Body of pancreas (tissue), 4 donors: ENCODE measurements around the gene TBL1XR1. TPM values are rescaled to one million over a fixed set of nuclear protein-coding genes. Genes with fewer than 3 reads are reported as not detected.

Source experiments
- ATAC-seq: fragments of 150-250 bp; one replicate; pipeline ENCODE4 v1.9.1; 2016
- DNase-seq, 4 donors: peaks; one replicate each; pipeline ENCODE4 v3.0.0-alpha.2; 2019
- H3K27ac ChIP-seq, 4 donors: fragments of 200-600 bp; sonication (generic); 1 replicate in 3 of 4; 2 replicates in 1 of 4; pipeline versions ENCODE4 v1.5.1 to v1.6.1; 2016 to 2019; ENCODE audit warnings: mild to moderate bottlenecking in 1 of 4, mixed read lengths in 1 of 4, moderate library complexity in 1 of 4
- H3K27me3 ChIP-seq, 2 donors: fragments of 200-600 bp; sonication (generic); one replicate each; pipeline ENCODE4 v1.6.0; 2016; ENCODE audit warnings: mild to moderate bottlenecking in 1 of 2
- H3K36me3 ChIP-seq, 2 donors: fragments of 200-600 bp; sonication (generic); replicated peaks in 1 of 2; 2 replicates each; pipeline ENCODE4 v1.5.1; 2016; ENCODE audit warnings: low read depth in 2 of 2; ENCODE audit not compliant: insufficient read depth in 1 of 2
- H3K4me1 ChIP-seq: fragments of 200-600 bp; sonication (generic); one replicate; pipeline ENCODE4 v1.6.0; 2016
- H3K4me3 ChIP-seq, 2 donors: fragments of 200-600 bp; sonication (generic); 1 replicate in 1 of 2; 2 replicates in 1 of 2; pipeline ENCODE4 v1.5.1; 2016 to 2019
- H3K9me3 ChIP-seq, 3 donors: fragments of 200-600 bp; sonication (generic); 1 replicate in 2 of 3; 2 replicates in 1 of 3; pipeline ENCODE4 v1.5.1; 2016
- POLR2A ChIP-seq, 3 donors: fragments of 450-650 bp; IDR thresholded peaks; one replicate each; pipeline ENCODE4 v1.6.1; 2016; ENCODE audit warnings: antibody characterized with exemption in 3 of 3, mild to moderate bottlenecking in 2 of 3
- WGBS, 2 donors: methylation state at CpG; one replicate each; pipeline ENCODE4 v1.1.5; 2017; 5-methylcytosine and 5-hydroxymethylcytosine counted together
- intact Hi-C: fragments of 100-400 bp; cut with DNase I; formaldehyde crosslinking; loops from one replicate; pipeline ENCODE4 v1.15.1; 2023
- total RNA-seq, 2 donors: library from RNA; depleted of rRNA; stranded (reverse); fragments of >200 nt; gene quantifications; one replicate each; pipeline ENCODE4 v1.1.0, GENCODE V29; 2016
- TF ChIP-seq, protein P1 (sequence below), 7 experiments: fragments of 450-650 bp in 4 of 7; fragments of 200-600 bp in 3 of 7; sonication (generic) in 3 of 7; IDR thresholded peaks; one replicate each; pipeline ENCODE4 v1.5.1; 2016 to 2019; ENCODE audit warnings: antibody characterized with exemption in 7 of 7

TBL1XR1 gene
- total RNA-seq, 2 donors from 2014 or later: 34.3 to 57.9 TPM

DNA sequence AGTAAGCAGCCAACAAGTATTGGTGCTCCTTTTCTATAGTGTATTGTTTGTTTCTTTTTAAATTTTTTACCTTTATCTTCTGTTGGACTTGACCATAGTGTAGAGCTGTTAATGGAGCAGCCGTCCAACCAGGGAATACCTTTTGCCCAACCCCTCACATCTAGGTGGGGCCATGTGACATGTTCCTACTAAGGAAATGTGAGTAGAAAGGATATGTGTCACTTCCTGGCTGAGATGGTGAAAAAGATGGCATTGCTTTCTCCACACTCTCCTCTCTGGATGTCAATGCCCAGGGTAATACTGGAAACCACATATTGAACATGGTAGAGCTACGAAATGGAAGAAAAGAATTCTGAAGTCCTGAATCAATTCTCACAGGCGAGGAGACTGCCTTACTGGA lies 218.8 kb downstream of the TBL1XR1 start:
- intact Hi-C loops: no loop called here
- Histone ChIP-seq H3K27ac (no peak overlapping the region), H3K4me3 (no peak overlapping the region), H3K4me1 (no peaks in the 10 kb centered on the region), H3K36me3 (no peaks in the 10 kb centered on the region), H3K9me3 (no peaks in the 10 kb centered on the region), H3K27me3 (no peaks in the 10 kb centered on the region)
- ATAC-seq (no peak), DNase-seq (no peak)
- TF ChIP-seq, protein P1, sequence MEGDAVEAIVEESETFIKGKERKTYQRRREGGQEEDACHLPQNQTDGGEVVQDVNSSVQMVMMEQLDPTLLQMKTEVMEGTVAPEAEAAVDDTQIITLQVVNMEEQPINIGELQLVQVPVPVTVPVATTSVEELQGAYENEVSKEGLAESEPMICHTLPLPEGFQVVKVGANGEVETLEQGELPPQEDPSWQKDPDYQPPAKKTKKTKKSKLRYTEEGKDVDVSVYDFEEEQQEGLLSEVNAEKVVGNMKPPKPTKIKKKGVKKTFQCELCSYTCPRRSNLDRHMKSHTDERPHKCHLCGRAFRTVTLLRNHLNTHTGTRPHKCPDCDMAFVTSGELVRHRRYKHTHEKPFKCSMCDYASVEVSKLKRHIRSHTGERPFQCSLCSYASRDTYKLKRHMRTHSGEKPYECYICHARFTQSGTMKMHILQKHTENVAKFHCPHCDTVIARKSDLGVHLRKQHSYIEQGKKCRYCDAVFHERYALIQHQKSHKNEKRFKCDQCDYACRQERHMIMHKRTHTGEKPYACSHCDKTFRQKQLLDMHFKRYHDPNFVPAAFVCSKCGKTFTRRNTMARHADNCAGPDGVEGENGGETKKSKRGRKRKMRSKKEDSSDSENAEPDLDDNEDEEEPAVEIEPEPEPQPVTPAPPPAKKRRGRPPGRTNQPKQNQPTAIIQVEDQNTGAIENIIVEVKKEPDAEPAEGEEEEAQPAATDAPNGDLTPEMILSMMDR (IDR thresholded peaks at IDR 0.05): no peak
- no peak for TF ChIP-seq POLR2A (IDR thresholded peaks at IDR 0.05)
- WGBS, 2 donors: 71 to 76% methylated on average over 3 of the region's 3 CpGs

DNA sequence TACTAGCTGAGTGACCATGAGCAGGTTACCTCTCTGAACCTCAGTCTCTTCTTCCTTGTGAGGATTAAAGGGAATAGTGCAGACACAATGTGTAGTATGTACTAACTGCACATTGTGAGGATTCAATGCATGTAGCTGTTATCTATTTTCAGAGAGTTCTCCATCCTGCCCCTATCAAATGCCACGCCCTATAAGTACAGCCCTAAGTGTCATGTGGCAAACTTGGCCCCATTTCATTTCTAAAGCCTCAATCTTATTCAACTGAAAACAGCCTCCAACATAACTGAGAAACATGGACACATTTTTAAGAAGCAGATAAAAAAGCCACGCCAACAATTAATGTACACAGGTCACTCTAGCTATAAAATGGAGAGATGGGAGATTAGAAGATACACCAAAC lies 220.0 kb downstream of the TBL1XR1 start:
- ATAC-seq (no peak), DNase-seq (no peak)
- Histone ChIP-seq H3K9me3 (no peaks in the 10 kb centered on the region), H3K4me3 (no peak overlapping the region), H3K27me3 (no peaks in the 10 kb centered on the region), H3K4me1 (no peaks in the 10 kb centered on the region), H3K27ac (no peak overlapping the region), H3K36me3 (no peaks in the 10 kb centered on the region)
- TF ChIP-seq, protein P1 (IDR thresholded peaks at IDR 0.05): no peak
- no peak for TF ChIP-seq POLR2A (IDR thresholded peaks at IDR 0.05)
- intact Hi-C loops: no loop called here
- WGBS, 2 donors: 84 to 86% methylated on average over 2 of the region's 2 CpGs

DNA sequence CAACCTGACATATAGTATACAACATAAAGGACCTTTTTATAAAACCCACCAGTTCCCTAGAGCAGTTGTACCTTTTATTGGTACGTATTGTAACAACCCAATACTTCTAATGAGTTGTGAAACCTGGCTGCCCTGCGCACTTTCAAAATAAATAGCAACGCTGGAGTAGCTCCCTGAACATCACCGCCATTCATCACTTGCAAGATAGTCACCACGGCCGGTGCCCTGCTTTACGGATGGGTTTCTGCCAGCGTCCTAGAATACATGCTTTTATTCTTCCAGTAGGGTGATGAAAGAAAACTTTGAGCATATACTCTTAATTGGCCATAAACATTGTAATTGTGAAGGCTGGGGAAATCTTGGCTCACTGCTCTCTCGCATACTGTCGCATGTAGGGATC lies 220.7 kb downstream of the TBL1XR1 start:
- intact Hi-C loops: no loop called here
- TF ChIP-seq POLR2A (IDR thresholded peaks at IDR 0.05): no peak
- TF ChIP-seq, protein P1 (IDR thresholded peaks at IDR 0.05): no peak
- Histone ChIP-seq H3K36me3 (no peaks in the 10 kb centered on the region), H3K27ac (no peak overlapping the region), H3K4me3 (no peak overlapping the region), H3K27me3 (no peaks in the 10 kb centered on the region), H3K4me1 (no peaks in the 10 kb centered on the region), H3K9me3 (no peaks in the 10 kb centered on the region)
- WGBS, 2 donors: 79 to 91% methylated on average over 10 of the region's 10 CpGs
- DNase-seq (peak in 1 of 4 donors; percentile 2), ATAC-seq (no peak)

DNA sequence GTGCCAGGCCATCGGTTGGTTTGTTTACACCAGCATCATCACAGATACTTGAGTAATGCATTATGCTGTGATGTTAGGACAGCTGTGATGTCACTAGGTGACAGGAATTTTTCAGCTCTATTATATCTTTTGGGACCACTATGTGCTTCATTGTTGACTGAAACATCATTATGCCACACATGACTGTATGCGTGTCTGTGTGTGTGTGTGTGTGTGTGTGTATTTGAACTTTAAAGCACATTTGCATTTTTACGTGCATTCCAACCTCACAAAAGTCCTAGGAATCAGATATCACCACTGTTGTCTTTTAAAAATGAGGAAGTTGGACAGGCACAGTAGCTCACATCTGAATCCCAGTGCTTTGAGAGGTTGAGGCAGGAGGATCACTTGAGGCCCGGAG lies 223.0 kb downstream of the TBL1XR1 start:
- no peak overlapping the region for H3K4me3 ChIP-seq
- no peak for ATAC-seq

More for the DNA sequence above, 223.0 kb downstream of the TBL1XR1 start:
- Histone ChIP-seq H3K9me3 (no peaks in the 10 kb centered on the region), H3K36me3 (no peaks in the 10 kb centered on the region), H3K4me1 (no peaks in the 10 kb centered on the region), H3K27ac (no peak overlapping the region), H3K27me3 (no peaks in the 10 kb centered on the region)
- DNase-seq: no peak
- WGBS, 2 donors: 71 to 84% methylated on average over 4 of the region's 4 CpGs
- TF ChIP-seq, protein P1 (IDR thresholded peaks at IDR 0.05): no peak
- TF ChIP-seq POLR2A (IDR thresholded peaks at IDR 0.05): no peak
- intact Hi-C loops: no loop called here
